Right lobe of liver (tissue), 6 donors: Measurements from ENCODE around the gene ENO2. TPM values are rescaled to one million over a fixed set of nuclear protein-coding genes. Genes with fewer than 3 reads are reported as not detected.

Source experiments
- ATAC-seq, 4 donors: fragments of 200-7000 bp; cut with Tn5 transposase; one replicate each; pipeline ENCODE4 v1.9.1; 2020; ENCODE audit warnings: mild to moderate bottlenecking in 4 of 4, moderate library complexity in 4 of 4
- DNase-seq, 3 donors: peaks; one replicate each; pipeline ENCODE4 v3.0.0-alpha.2; 2020
- H3K27ac ChIP-seq, 3 donors: fragments of 200-600 bp; one replicate each; pipeline ENCODE4 v1.8.0; 2022
- H3K27me3 ChIP-seq, 2 donors: fragments of 200-600 bp; one replicate each; pipeline ENCODE4 v1.8.0; 2022
- H3K36me3 ChIP-seq, 4 donors: fragments of 200-600 bp; sonication (generic) in 1 of 4; one replicate each; pipeline versions ENCODE4 v1.5.1 to v1.8.0; 2017 to 2022; ENCODE audit warnings: control low read depth in 1 of 4
- H3K4me1 ChIP-seq, 4 donors: fragments of 200-600 bp; sonication (generic) in 1 of 4; one replicate each; pipeline versions ENCODE4 v1.5.1 to v1.8.0; 2017 to 2022; ENCODE audit warnings: control low read depth in 1 of 4
- H3K4me3 ChIP-seq, 3 donors: fragments of 200-600 bp; one replicate each; pipeline ENCODE4 v1.8.0; 2022
- H3K9me3 ChIP-seq, 4 donors: fragments of 200-600 bp; sonication (generic) in 1 of 4; one replicate each; pipeline versions ENCODE4 v1.5.1 to v1.8.0; 2017 to 2022; ENCODE audit warnings: control low read depth in 1 of 4
- CTCF ChIP-seq, 4 donors: fragments of 200-600 bp in 3 of 4; fragments of 450-650 bp in 1 of 4; IDR thresholded peaks; one replicate each; pipeline versions ENCODE4 v1.5.1 to v1.8.0; 2016 to 2022; ENCODE audit warnings: antibody characterized with exemption in 4 of 4, mild to moderate bottlenecking in 2 of 4
- POLR2A ChIP-seq: fragments of 450-650 bp; IDR thresholded peaks from one replicate; pipeline ENCODE4 v1.6.1; 2017; ENCODE audit warnings: antibody characterized with exemption, mild to moderate bottlenecking
- WGBS: methylation state at CpG from one replicate; pipeline ENCODE4 v1.1.6; 2018; ENCODE audit warnings: low coverage, low lambda C conversion rate; ENCODE audit not compliant: insufficient coverage; ENCODE audit errors: missing lambda C conversion rate; 5-methylcytosine and 5-hydroxymethylcytosine counted together
- intact Hi-C, 2 donors: fragments of 100-400 bp; cut with DNase I; formaldehyde crosslinking; loops; one replicate each; pipeline versions ENCODE4 v1.11.2 to v1.14.1; 2022
- total RNA-seq, 6 experiments: library from RNA; depleted of rRNA in 2 of 6; stranded (reverse); fragments of >200 nt in 2 of 6; fragmentation: NEBNext Ultra II Directional in 3 of 6; extraction: Animal tissue kit (Norgen Biotek cat#: 25700) in 3 of 6; gene quantifications; one replicate each; pipeline versions ENCODE4 v1.1.0 to v1.2.4, GENCODE V29; 2016 to 2023
- donor health status: DM: no; HTN: yes; CAD: no.
- donor health status: DM: no; HTN: no; CAD: no.
- donor health status: DM: no; HTN: no; CAD: no.
- donor health status: DM: no; HTN: yes; CAD: no.
- donor health status: DM: no; HTN: yes; CAD: no.

Gene ENO2
- total RNA-seq, 6 experiments from 2014 or later: 1.1 to 9.3 (median 2.0) TPM

DNA sequence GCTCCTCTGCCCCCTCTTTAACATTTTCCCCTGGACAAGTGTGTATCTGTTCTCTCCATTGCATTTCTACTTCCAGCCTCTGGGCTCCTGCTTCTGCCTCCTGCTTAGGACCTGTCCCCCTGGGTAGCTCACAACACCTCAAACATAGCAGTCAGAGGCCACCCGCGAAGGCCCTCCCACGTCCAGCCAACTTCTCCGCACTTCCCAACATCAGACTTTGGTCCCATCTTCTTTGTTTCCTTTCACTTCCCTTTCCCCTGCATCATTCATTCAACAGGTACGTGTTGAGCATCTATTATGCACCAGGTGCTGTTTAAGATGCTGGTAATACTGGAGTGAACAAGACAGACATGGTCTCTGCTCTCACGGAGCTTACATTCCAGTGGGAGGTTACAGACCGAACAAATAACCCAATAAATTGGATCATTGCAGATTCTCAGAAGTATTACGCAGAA, 32.6 kb downstream of the ENO2 start:
- no peak for ATAC-seq
- no peaks in the 10 kb centered on the region for H3K36me3 ChIP-seq
- no peaks in the 10 kb centered on the region for H3K27me3 ChIP-seq
- H3K27ac ChIP-seq: peak overlapping the region in 2 of 3 donors; percentile 80 to 91
- intact Hi-C loops: no loop called here
- no peak for TF ChIP-seq CTCF (IDR thresholded peaks at IDR 0.05)
- TF ChIP-seq POLR2A: no peak
- no peak for DNase-seq
- WGBS: 29% methylated on average over 8 of the region's 8 CpGs
- peaks cover 0 to 30% (median 8%) of the 10 kb centered on the region in 4 donors for H3K4me1 ChIP-seq
- no peaks in the 10 kb centered on the region for H3K9me3 ChIP-seq
- H3K4me3 ChIP-seq: peak overlapping the region; percentile 32 to 59 (median 53)

DNA sequence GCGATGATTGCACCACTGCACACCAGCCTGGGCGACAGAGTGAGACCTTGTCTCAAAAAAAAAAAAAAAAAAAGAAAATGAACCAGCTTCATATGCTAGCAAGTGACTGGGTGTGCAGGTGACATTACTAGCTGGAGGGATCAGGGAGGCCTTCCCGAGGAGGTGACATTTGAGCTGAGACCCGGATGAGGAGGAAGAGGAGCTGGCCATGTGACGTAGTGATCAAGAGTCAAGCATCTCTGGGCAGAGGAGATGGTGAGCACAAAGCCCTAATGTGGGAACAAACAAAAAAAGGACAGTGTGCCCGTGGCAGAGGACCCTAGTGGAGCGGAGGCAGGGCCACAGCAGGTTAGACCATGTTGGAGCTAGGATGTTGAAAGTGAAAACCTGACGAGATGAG, 33.2 kb downstream of the ENO2 start:
- peaks cover 0 to 30% (median 8%) of the 10 kb centered on the region in 4 donors for H3K4me1 ChIP-seq
- no peaks in the 10 kb centered on the region for H3K9me3 ChIP-seq
- intact Hi-C loops: no loop called here
- no peaks in the 10 kb centered on the region for H3K27me3 ChIP-seq
- WGBS: 76% methylated on average over 7 of the region's 8 CpGs
- peak in 1 of 3 donors; percentile 26 for DNase-seq
- TF ChIP-seq CTCF (IDR thresholded peaks at IDR 0.05): no peak
- no peak for TF ChIP-seq POLR2A
- no peak for ATAC-seq
- no peak overlapping the region for H3K27ac ChIP-seq
- no peaks in the 10 kb centered on the region for H3K36me3 ChIP-seq
- no peak overlapping the region for H3K4me3 ChIP-seq

DNA sequence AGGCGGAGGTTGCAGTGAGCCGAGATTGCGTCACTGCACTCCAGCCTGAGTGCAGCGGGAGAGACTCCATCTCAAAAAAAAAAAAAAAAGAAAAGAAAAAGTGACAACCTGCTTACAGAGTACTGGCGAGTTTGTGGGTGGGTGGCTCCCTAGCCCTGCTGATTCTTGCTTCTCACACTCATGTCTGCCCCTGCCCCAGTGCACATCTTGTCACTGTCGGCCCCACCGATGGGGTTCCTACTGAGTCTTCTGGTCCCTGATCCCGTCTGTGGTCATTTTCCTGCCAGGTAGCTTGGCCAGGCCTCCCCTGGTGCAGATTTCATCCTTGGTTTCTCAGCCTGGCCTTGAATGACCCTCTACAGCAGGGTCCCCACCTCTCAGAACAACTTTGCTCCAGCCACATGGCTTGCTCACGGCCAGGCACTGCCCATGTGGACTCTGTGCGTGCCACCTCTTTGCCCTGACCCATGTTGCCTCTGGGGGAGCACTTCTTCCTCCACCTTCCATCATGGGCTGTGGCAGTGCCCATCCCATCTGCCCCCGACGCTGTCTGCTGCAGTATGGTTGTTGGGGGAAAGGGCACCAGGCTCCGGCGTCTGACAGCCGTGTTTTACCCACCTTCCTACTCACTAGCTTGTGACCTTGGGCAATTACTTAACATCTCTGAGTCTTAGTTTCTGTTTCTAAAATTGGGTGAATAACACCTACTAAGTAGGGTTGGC, 34.7 kb downstream of the ENO2 start:
- Histone ChIP-seq H3K36me3 (no peaks in the 10 kb centered on the region), H3K4me1 (peaks cover 0 to 24% (median 8%) of the 10 kb centered on the region in 4 donors), H3K9me3 (no peaks in the 10 kb centered on the region), H3K27ac (peak overlapping the region in 2 of 3 donors; percentile 8 to 43), H3K4me3 (no peak overlapping the region), H3K27me3 (no peaks in the 10 kb centered on the region)
- TF ChIP-seq CTCF (IDR thresholded peaks at IDR 0.05) (no peak), POLR2A (no peak)
- WGBS: 31% methylated on average over 4 of the region's 15 CpGs
- DNase-seq: peak in 2 of 3 donors; percentile 25 to 34
- intact Hi-C loops: no loop called here
- ATAC-seq: no peak

DNA sequence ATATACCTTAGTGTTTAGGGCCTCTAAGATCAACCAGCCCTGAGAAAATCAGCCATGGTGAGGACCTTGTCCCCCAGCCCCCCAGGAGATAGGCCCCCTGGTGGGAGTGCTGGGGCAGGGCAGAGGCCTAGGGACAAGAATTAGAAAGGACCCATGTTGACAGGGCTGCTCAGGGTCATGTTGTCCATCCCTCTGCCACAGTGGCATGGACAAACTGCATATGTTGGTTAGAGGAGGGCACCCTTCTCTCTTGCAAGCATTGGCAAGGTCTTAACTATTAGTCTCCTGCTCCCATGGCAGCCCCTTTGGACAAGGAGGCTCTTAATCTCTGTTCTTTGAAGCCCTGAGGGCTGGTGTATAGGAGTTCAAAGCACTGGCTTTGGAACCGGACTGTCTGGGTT, 36.0 kb downstream of the ENO2 start:
- Histone ChIP-seq H3K4me3 (no peak overlapping the region), H3K27me3 (no peaks in the 10 kb centered on the region), H3K36me3 (no peaks in the 10 kb centered on the region), H3K27ac (peak overlapping the region in 1 of 3 donors; percentile 77), H3K4me1 (peaks cover 0 to 17% (median 4%) of the 10 kb centered on the region in 4 donors), H3K9me3 (no peaks in the 10 kb centered on the region)
- peak in 1 of 3 donors; percentile 22 for DNase-seq
- no peak for TF ChIP-seq POLR2A
- no peak for TF ChIP-seq CTCF (IDR thresholded peaks at IDR 0.05)
- ATAC-seq: no peak
- intact Hi-C loops: loop anchor here in 1 of 2 donors (10.0 kb wide), 1 partner anchor 144 kb away; the partner anchor contains the start of gene C1R
- no CpG with 5 or more reads among the region's 1 CpG for WGBS
